ENCODE measurements around the gene MSL3B.

MSL3B gene

GRCh38 chr2:233846387-233847247 is 21.6 kb downstream of the MSL3B start:
- no peak for TF ChIP-seq ZNF274 (IDR thresholded peaks at IDR 0.05; ENCODE audit: low read depth, low read length)
- no peak overlapping the region for H3K4me3 ChIP-seq (ENCODE audit: low read length)

- no peak overlapping the region for H3K4me3 ChIP-seq (ENCODE audit: low read length)
- TF ChIP-seq ZNF274 (IDR thresholded peaks at IDR 0.05; ENCODE audit: low read depth, low read length) = no peak
Observed at GRCh38 chr2:233845301-233846060, 22.7 kb downstream of the MSL3B start.

GRCh38 chr2:233844836-233845235 is 23.4 kb downstream of the MSL3B start:
- no peak overlapping the region for H3K4me3 ChIP-seq (ENCODE audit: low read length)
- TF ChIP-seq ZNF274 (IDR thresholded peaks at IDR 0.05; ENCODE audit: low read depth, low read length) = no peak

- no peak overlapping the region for H3K4me3 ChIP-seq (ENCODE audit: low read length)
- TF ChIP-seq ZNF274 (IDR thresholded peaks at IDR 0.05; ENCODE audit: low read depth, low read length) = no peak
Observed at GRCh38 chr2:233844064-233844807, 23.9 kb downstream of the MSL3B start.

- TF ChIP-seq ZNF274 (IDR thresholded peaks at IDR 0.05; ENCODE audit: low read depth, low read length) = no peak
- H3K4me3 ChIP-seq (ENCODE audit: low read length) = no peak overlapping the region
Observed at GRCh38 chr2:233841183-233841582, 27.0 kb downstream of the MSL3B start.

- no peak for TF ChIP-seq ZNF274 (IDR thresholded peaks at IDR 0.05; ENCODE audit: low read depth, low read length)
- no peak overlapping the region for H3K4me3 ChIP-seq (ENCODE audit: low read length)
Observed at GRCh38 chr2:233840520-233840919, 27.7 kb downstream of the MSL3B start.

- no peak overlapping the region for H3K4me3 ChIP-seq (ENCODE audit: low read length)
- no peak for TF ChIP-seq ZNF274 (IDR thresholded peaks at IDR 0.05; ENCODE audit: low read depth, low read length)
Observed at GRCh38 chr2:233839447-233839820, 28.8 kb downstream of the MSL3B start.

GRCh38 chr2:233838726-233839446 is 29.3 kb downstream of the MSL3B start:
- no peak for TF ChIP-seq ZNF274 (IDR thresholded peaks at IDR 0.05; ENCODE audit: low read depth, low read length)
- no peak overlapping the region for H3K4me3 ChIP-seq (ENCODE audit: low read length)

- no peak overlapping the region for H3K4me3 ChIP-seq (ENCODE audit: low read length)
- TF ChIP-seq ZNF274 (IDR thresholded peaks at IDR 0.05; ENCODE audit: low read depth, low read length) = no peak
Observed at GRCh38 chr2:233838251-233838650, 29.9 kb downstream of the MSL3B start.

GRCh38 chr2:233837694-233838229 is 30.4 kb downstream of the MSL3B start:
- H3K4me3 ChIP-seq (ENCODE audit: low read length) = no peak overlapping the region
- TF ChIP-seq ZNF274 (IDR thresholded peaks at IDR 0.05; ENCODE audit: low read depth, low read length) = no peak

- H3K4me3 ChIP-seq (ENCODE audit: low read length) = no peak overlapping the region
- no peak for TF ChIP-seq ZNF274 (IDR thresholded peaks at IDR 0.05; ENCODE audit: low read depth, low read length)
Observed at GRCh38 chr2:233836359-233836758, 31.8 kb downstream of the MSL3B start.

GRCh38 chr2:233835230-233836186 is 32.7 kb downstream of the MSL3B start:
- no peak for TF ChIP-seq ZNF274 (IDR thresholded peaks at IDR 0.05; ENCODE audit: low read depth, low read length)
- no peak overlapping the region for H3K4me3 ChIP-seq (ENCODE audit: low read length)
